ENCODE results near the gene CCDC126. TPM values are rescaled to one million over a fixed set of nuclear protein-coding genes. Genes with fewer than 3 reads are reported as not detected.

CCDC126 gene
- total and polyA plus RNA-seq, 2 of the 8 experiments (the other 6 are each of a cell fraction or from before 2014, with no cell fraction given), result 1.4 to 5.3 TPM

DNA sequence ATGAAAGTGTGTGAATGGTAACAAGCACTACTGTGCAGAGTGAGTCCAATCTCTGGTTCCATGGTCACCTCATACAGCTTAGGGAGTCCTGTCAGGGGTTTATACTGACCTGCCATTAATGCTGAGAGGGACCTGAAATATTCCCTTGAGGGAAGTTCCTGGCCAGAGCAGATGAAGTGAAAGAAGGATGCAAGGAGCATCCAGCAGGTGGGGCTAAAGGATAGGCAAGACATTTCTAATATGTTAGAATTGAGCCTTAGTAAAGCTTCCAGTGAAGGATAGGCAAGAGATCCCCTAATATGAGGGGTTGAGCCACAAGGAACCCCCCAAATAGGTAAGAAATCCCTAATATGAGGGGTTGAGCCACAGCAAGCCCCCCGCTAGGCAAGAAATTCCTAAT is 57.3 kb downstream of the CCDC126 start:
- Histone ChIP-seq H3K4me1 (replicated peaks in 1 of 4; ENCODE audit: control insufficient read depth in 3 of 4, insufficient read depth in 4 of 4, low read length in 3 of 4) (peaks cover 0 to 2% (median 0%) of the 10 kb centered on the region in 4 experiments; a peak in 2 of 7 replicates), H3K36me3 (ENCODE audit: control insufficient read depth in 2 of 4, insufficient read depth in 4 of 4, low read length in 3 of 4) (no peaks in the 10 kb centered on the region; a peak in 1 of 8 replicates), H3K4me3 (ENCODE audit: extremely low read depth in 1 of 4, insufficient read depth in 2 of 4, low read depth in 3 of 4, low read length in 4 of 4) (no peak overlapping the region), H4K8ac (ENCODE audit: extremely low read depth, insufficient read depth, low read length) (no peak overlapping the region), H2BK20ac (ENCODE audit: low read length) (no peak overlapping the region), H4K20me1 (replicated peaks in 1 of 2; ENCODE audit: control insufficient read depth in 1 of 2, insufficient read depth in 2 of 2, low read length in 2 of 2) (no peaks in the 10 kb centered on the region), H4K91ac (replicated peaks; ENCODE audit: insufficient read length, low read length) (no peak overlapping the region), H3K56ac (replicated peaks; ENCODE audit: insufficient read length, low read depth, low read length) (no peak overlapping the region), H2AFZ (ENCODE audit: low read length) (no peak overlapping the region), H2BK12ac (ENCODE audit: low read depth, low read length) (no peak overlapping the region), H4K5ac (ENCODE audit: insufficient read length, low read depth, low read length) (no peak overlapping the region), H3K23ac (ENCODE audit: insufficient read length) (no peak overlapping the region), H2BK15ac (ENCODE audit: low read length) (no peak overlapping the region), H3K79me1 (ENCODE audit: low read depth, low read length) (no peaks in the 10 kb centered on the region), H3K4ac (replicated peaks; ENCODE audit: insufficient read length, low read depth, low read length) (no peak overlapping the region), H3K79me2 (ENCODE audit: control insufficient read depth in 1 of 2, insufficient read depth in 2 of 2, low read length in 2 of 2) (no peaks in the 10 kb centered on the region), H3K14ac (ENCODE audit: insufficient read length) (no peak overlapping the region), H3K27me3 (replicated peaks in 1 of 4; ENCODE audit: control insufficient read depth in 3 of 4, extremely low read depth in 1 of 4, insufficient read depth in 3 of 4, low read length in 3 of 4) (no peaks in the 10 kb centered on the region), H3K9ac (replicated peaks in 1 of 4; ENCODE audit: extremely low read depth in 1 of 4, low read depth in 3 of 4, low read length in 3 of 4) (no peak overlapping the region), H3K4me2 (ENCODE audit: insufficient read depth in 1 of 2, low read depth in 2 of 2, low read length in 2 of 2) (no peak overlapping the region), H2AK5ac (ENCODE audit: low read depth, low read length) (no peak overlapping the region; the same call in 1 of the 2 replicates), H3K18ac (ENCODE audit: extremely low read depth, low read length) (no peak overlapping the region), H2BK5ac (ENCODE audit: low read depth, low read length) (no peak overlapping the region), H2BK120ac (replicated peaks; ENCODE audit: low read depth, low read length) (no peak overlapping the region), H3K27ac (ENCODE audit: low read depth, low read length) (no peak overlapping the region), H3K9me3 (ENCODE audit: insufficient read depth in 2 of 2, low read depth in 1 of 2, low read length in 1 of 2) (peaks cover 9 to 14% of the 10 kb centered on the region in 2 experiments), H3K23me2 (ENCODE audit: low read depth, low read length) (no peaks in the 10 kb centered on the region)
- FAIRE-seq, result peak; percentile 97
- WGBS, 2 experiments (ENCODE audit: extremely low coverage in 1 of 2, insufficient coverage in 1 of 2, insufficient read length in 1 of 2, insufficient replicate concordance in 2 of 2, low coverage in 1 of 2, low lambda C conversion rate in 2 of 2, missing lambda C conversion rate in 1 of 2), result 0% methylated on average over 1 of the region's 1 CpG; no CpG with 5 or more reads in 1 of the 2 experiments
- ChIA-PET POLR2A (ENCODE audit: partially characterized antibody) (interaction anchor here (0.7 to 1.5 kb wide), 4 partner anchors 10 to 57 kb away, joined by 3 to 6 read pairs (median 3); no protein-coding TSS in a partner anchor), CTCF (ENCODE audit: partially characterized antibody) (interaction anchor here (0.5 to 5.5 kb wide), 16 partner anchors 14 to 209 kb away, joined by 3 to 74 read pairs (median 4); partner anchors contain the start of genes CCDC126 and STK31)
- peak in 1 of 2 experiments; percentile 79 for DNase-seq (ENCODE audit: low read depth in 1 of 2, low spot score in 2 of 2)
- TF ChIP-seq BACH1 (IDR thresholded peaks at IDR 0.05; ENCODE audit: low read length) (no peak), HDAC2 (IDR thresholded peaks at IDR 0.05; ENCODE audit: borderline replicate concordance in 1 of 2, low read depth in 2 of 2, low read length in 2 of 2) (no peak), BRCA1 (IDR thresholded peaks at IDR 0.05; ENCODE audit: low read depth, low read length) (no peak), SP2 (IDR thresholded peaks at IDR 0.05; ENCODE audit: low read length) (no peak), POLR2AphosphoS5 (IDR thresholded peaks at IDR 0.05; ENCODE audit: low read depth, low read length) (no peak), TAF7 (optimal IDR thresholded peaks at IDR 0.05; ENCODE audit: borderline replicate concordance, low read depth, low read length) (no peak), RAD21 (IDR thresholded peaks at IDR 0.05 in 1 of 2, conservative IDR thresholded peaks at IDR 0.05 in 1 of 2; ENCODE audit: low read depth in 2 of 2, low read length in 2 of 2) (peak; percentile 96), CHD2 (IDR thresholded peaks at IDR 0.05; ENCODE audit: low read length) (no peak), FOSL1 (IDR thresholded peaks at IDR 0.05; ENCODE audit: insufficient read depth, low read depth, low read length) (no peak)
- TF ChIP-seq, protein P1, sequence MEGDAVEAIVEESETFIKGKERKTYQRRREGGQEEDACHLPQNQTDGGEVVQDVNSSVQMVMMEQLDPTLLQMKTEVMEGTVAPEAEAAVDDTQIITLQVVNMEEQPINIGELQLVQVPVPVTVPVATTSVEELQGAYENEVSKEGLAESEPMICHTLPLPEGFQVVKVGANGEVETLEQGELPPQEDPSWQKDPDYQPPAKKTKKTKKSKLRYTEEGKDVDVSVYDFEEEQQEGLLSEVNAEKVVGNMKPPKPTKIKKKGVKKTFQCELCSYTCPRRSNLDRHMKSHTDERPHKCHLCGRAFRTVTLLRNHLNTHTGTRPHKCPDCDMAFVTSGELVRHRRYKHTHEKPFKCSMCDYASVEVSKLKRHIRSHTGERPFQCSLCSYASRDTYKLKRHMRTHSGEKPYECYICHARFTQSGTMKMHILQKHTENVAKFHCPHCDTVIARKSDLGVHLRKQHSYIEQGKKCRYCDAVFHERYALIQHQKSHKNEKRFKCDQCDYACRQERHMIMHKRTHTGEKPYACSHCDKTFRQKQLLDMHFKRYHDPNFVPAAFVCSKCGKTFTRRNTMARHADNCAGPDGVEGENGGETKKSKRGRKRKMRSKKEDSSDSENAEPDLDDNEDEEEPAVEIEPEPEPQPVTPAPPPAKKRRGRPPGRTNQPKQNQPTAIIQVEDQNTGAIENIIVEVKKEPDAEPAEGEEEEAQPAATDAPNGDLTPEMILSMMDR (IDR thresholded peaks at IDR 0.05; ENCODE audit: control extremely low read depth in 1 of 3, insufficient read depth in 1 of 3, low read depth in 1 of 3, low read length in 3 of 3), result peak; percentile 3 to 79 (median 73)
